ENCODE measurements around the gene POGLUT2.
A peak's percentile ranks its signal among the peaks of the same experiment; 100 is the strongest.
"Not testable (repeated sequence)": the region's sequence is repeated elsewhere in the genome, so short reads cannot be mapped to it uniquely, and the experiment has no call there.

POGLUT2 gene

DNA sequence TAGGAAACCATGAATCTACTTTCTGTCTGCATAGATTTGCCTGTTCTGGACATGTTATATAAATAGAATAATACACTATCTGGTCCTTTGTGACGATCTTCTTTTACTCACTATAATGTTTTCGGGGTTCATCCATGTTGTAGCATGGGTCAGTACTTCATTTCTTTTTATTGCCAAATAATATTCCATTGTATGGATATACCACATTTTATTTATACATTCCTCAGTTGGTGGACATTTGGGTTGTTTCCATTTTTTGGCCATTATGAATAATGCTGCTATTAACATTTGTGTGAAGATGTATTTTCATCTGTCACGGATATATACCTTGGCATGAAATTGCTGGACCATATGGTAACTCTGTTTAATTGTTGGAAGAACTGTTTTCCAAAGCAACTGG, 6.9 kb upstream of the POGLUT2 start:
- no peak for DNase-seq

DNA sequence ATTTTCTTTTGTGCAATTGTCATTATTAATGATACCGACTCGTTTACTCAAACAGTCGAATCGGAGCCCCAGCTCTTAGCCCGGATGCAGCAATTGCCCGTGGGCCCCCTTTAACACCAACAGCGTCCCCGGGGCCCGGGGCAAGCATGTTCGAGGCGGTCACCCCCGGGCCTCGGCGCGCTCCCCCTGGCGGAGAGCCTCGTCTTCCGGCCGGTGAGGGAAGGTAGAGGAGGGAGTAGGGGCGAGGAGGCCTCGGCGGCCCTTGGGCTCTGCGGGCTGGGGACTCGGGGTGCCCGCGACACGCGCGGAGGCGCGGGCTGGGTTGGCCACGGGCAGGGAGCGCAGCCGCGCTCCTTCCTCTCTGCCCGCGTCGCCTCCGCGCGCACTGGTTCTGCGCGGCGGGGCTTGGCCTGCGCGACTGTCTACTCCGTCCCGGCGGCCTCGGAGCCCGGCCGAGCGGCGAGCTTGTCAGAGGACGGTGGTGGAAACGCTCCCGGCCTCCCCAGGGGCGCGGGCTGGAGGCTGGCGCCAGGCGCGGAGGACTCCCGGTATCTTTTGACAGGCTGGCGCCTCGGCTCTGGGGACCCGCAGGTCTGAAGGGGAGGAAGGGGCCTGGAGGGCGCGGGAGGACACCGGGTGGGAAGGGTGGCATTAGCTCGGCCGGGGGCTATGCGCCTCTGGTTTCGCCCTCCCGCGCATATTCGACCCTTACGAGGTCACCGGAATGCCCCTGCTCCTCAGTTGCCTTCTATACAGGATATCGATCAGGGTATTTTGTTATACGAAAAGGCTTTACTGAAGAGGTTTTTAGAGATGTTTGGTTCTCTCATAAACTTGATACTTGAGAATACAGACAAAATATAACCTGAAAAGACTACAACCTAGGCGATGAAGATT, 1.6 kb upstream of the POGLUT2 start:
- DNase-seq, result peak; percentile 91

DNA sequence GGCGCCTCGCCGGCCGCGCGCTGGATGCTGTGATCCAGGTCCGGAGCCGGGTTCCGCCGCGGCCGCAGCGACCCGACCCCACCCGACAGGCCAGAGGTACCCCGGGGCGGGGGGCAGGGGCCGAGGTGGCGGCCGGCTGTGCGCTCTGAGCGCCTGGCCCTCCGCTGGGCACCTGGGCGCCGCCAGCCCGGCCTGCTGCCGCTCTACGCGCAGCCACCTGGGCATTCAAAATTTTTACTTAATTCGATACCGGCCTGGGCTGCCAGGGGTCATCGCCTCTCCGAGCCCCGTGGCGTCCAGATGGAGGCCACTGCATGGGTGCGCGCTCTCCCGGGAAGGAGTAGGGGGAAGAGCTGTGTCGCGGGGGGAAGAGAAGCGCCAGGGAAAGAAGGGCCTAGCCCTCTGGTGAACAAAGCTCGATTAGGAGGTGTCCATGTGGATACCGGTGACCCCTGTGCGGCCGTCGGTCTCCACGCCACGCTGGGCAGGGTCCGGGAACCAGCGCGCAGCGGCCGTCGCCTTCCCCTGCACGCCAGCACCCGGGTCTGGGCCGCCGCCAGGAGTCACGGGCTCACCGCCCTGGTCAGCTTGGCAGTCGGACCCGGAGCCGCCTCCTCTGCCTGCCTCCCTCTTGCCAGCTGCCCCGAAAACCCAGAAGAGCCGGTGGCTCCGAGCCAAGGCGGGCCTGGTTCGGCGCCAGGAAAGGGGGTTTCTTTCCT, 809 bp upstream of the POGLUT2 start:
- DNase-seq, result no peak

DNA sequence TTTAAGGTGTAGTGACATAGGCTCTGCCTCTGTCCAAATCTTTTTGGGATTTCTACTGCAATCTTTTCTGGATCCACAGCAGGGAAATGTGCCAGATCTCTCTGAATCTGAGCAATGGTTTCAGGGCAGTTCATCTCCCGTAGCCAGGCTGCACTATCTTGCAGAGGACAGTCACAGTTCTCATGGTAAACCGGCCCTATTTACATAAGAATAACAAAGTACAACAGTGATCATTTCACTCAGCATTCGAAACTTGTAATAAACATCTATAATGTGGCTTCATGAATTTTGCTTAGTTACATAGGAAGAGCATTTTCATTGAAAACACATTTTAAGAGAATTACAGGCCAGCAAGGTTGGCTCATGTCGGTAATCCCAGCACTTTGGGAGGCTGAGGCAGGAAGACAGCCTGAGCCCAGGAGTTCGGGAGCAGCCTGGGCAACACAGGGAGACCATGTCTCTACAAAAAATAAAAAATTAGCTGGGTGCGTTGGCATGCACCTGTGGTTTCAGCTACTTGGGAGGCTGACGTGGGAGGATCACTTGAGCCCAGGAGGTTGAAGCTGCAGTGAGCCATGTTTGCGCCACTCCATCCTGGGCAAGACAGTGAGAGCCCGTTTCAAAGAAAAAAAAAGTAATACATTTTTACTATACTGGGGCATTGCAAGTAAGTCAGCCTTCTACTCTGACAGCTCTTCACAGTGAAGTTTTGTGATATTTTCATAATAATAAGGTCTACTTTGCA, 5.0 kb downstream of the POGLUT2 start:
- DNase-seq, result no peak

DNA sequence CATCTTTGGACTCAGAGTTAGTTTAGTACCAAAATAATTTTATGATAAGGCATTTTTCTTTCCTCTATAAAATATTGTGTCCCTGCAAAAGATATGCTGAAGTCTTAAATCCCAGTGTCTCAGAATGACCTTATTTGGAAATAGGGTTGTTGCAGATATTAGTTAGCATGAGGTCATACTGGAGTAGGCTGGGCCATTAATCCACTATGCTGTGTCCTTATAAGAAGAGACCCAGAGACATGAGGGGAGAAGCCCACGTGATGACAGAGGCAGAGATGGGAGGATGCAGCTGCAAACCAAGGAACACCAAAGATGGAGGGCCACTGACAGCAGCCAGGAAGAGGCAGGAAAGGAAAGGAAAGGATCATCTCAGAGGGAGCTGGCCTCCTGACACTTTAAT, 6.4 kb downstream of the POGLUT2 start:
- no peak for DNase-seq

DNA sequence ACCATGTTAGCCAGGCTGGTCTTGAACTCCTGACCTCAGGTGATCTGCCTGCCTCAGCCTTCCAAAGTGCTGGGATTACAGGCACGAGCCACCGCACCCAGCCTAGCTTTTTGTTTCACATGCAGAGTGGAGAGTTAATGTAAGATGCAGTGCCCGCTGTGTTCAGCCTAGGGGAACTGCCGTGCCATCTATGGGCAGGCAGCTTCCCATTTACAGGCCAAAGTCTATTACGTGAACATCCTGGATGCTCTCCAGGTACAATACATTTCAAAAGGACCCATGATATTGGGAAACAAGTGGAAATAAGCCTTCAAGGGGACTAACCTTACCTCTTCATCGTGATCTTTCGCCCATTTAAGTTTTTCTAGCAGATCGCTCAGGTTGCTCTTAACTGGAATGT, 10.1 kb downstream of the POGLUT2 start:
- no peak for DNase-seq

DNA sequence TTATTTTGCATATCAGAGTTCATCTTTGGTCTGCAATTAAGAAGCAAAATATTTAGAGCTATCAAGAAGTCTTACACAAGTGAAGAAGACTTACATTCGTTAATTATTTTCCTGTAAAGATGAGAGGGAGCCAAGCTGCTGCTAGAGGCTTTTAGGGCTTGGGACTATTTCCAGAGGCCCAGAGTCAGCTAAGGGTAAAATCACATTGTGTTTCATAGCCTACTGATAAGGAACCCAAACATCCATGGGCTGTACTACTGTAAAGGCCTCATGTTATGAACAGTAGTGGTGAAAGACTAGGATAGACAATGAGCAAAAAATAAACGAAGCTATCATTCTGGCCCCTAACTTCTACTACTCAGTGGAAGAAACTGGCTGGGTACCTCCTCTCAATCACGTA, 14.3 kb downstream of the POGLUT2 start:
- DNase-seq, result no peak

DNA sequence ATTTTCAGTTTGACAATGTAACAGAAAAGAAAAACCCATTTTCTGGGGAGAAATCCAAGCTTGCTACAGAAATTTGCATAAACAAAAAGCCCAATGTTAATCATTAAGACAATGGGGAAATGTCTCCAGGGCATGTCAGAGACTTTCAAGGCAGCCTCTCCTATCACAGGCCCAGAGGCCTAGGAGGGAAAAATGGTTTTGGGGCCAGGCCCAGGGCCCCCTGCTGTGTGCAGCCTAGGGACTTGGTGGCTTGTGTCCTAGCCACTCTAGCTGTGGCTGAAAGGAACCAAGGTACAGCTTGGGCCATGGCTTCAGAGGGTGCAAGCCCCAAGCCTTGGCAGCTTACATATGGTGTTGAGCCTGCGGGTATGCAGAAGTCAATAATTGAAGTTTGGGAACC, 17.2 kb downstream of the POGLUT2 start:
- no peak for DNase-seq

DNA sequence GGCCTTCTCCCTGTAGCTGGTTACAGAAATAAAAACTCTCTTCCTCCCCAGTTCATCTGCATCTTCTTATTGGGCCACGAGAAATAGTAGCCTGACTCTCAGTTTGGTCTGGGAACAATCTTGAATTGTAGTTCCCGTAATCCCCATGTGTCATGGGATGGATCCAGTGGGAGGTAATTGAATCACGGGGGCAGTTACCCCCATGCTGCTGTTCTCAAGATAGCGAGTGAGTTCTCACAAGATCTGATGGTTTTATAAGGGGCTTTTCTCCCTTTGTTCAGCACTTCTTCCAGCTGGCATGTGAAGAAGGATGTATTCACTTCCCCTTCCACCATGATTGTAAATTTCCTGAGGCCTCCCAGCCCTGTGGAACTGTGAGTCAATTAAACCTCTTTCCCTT, 18.1 kb downstream of the POGLUT2 start:
- not testable (repeated sequence) for DNase-seq

DNA sequence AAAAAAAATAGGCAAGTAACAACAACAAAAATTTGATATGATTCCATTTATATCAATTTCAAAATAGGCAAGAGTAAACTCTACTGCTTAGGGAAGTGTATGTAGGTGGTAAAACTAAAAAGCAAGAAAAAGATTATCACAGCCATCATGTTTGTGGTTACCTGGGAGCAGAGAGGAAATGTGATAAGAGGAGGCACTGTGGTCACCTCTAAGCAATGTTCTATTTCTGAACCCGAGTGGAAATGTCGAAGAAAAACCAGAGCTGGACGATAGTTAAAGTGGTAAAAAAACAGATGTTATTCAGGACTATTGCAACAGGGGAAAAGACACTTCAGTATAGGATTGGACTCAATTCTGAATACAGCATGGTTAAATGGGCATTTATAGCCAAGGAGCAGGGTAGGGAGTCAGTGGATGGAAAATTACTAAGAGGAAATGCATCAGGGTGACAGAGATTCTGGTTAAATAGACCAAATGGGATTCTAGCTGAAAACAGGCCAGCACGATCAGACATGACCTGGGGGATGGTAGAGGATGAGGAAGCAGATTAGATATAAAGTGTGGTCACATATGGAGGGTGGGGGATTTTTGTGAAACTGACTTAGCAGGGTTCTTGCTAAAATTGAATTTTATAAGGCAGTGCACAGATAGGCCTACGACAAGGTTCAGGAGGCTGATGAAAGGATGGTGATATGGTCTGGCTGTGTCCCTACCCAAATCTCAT, 19.2 kb downstream of the POGLUT2 start:
- DNase-seq, result peak; percentile 46

DNA sequence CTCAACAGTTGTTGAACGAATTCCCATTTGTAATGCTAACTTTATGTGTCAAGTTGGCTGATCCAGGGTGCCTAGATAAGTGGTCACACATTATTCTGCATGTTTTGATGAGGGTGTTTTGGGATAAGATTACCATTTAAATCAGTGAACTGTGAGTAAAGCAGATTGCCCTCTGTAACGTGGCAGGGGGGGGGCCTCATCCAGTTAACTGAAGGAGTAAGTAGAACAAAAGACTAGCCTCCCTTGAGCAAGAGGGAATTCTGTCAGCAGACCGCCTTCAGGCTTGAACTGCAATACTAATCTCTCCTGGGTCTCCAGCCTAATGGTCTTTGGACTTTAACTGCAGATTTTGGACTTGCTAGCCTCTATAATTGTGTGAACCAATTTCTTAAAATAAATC, 21.0 kb downstream of the POGLUT2 start:
- DNase-seq, result no peak

DNA sequence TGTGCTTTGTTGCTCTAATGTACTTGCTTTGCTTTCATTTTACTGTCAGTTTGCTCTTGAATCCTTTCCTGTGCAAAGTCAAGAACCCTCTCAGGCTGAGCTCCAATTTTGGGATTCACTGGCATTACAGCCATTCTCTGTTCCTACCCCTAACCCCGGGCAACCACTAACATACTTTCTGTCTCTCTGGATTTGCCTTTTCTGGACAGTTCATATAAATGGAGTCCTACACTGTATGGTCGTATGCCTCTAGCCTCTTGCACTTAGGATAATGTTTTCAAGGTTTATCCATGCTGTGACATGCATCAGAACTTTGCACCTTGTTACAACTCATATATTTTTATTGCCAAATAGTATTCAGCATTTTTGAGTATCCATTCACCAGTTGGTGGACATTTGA, 22.5 kb downstream of the POGLUT2 start:
- no peak for DNase-seq

DNA sequence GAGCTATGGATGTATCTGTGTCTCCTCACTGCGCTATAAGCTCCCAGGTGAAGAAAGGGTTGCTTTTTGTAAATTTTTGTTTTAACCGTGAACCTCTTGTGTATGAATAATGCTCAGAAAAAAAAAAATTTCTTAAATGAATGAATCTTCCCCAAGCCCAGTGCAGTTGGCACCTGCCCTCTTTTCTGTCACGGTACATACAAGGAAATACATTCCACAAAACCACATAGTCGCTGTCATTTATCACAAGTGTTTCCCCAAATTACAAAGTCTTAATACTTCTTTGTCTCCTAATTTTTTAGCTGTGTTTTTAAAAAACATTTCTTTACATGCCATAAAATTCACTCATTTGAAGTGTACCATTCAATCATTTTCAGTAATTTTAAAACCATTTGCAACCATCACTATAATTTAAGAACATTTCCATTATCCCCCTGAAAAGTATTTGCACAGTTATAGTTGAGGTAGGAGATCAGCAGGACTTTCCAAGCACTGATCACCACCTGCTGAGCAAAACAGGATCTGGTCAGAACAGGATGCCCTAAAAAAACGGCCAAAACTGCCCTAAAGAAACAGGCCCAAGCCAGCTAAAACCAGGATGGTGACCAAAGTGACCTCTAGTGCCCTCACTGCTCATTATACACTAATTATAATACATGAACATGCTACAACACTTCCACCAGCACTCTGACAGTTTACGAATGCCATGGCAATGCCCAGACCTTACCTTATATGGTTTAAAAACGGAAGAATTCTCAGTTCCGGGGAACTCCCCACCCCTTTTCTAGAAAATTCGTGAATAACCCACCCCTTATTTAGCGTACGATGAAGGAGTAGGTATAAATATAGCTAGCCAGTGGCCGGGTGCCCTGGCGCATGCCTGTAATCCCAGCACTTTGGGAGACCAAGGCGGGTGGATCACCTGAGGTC, 23.9 kb downstream of the POGLUT2 start:
- DNase-seq, result no peak

DNA sequence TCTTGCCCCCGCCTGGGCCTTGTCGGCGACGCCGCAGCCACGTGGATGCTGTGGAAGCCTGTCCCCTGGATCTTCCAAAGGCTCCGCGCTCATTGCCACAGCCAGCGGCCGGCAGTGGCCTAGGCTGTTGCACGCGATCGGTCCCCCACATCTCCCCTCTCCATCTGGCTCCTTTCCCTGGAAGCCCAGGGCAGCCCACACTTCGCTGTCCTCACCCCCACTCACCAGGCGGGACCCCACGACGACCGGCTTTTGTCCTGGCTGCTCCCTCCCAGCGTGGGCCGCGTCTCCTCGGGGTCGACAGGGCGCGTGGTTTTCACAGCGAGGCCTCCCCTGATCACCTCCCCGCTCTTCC, 24.6 kb downstream of the POGLUT2 start:
- DNase-seq, result no peak

DNA sequence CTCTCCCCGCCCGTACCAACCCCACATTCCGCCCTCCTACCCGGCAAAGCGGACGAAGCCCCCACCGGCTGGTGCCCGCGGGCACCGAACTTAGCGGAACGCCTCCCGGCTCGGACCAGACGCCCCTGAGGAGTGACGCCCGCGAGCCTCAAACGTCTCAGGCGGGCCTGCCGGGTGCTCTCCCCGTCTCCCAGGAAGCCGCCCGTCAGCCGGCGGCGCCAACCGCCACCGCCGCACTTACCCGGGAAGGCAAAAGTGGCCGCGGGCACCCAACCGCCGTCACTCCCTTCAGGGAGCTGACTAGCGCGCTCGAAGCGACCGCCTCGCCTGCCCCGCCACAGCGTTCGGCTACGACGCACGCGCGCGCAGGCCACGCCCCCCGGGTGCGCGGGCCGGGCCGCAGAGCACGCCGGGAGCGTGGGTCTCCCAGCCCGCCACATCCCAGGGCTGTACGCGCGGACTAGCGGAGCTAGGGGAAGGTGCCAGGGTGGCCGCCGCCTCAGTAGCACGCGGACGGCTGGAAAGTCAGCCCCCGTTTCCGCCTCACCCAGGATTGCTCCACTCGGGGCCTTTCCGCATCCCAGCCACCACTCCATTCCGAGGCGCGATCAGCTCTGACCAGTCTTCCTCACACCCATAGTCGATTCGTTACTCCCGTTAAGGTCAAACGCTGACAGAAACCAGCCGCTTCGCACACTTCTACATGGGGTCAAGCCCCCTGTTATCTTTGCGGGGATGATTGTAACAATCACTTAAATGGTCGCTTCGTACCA, 25.1 kb downstream of the POGLUT2 start, which contains the start of gene TEX30:
TEX30 (minus strand) TSS at position 346 of the 773 bp plus-strand sequence. CDS start 3,760 bp downstream, outside the sequence.
- DNase-seq, result peak; percentile 92

DNA sequence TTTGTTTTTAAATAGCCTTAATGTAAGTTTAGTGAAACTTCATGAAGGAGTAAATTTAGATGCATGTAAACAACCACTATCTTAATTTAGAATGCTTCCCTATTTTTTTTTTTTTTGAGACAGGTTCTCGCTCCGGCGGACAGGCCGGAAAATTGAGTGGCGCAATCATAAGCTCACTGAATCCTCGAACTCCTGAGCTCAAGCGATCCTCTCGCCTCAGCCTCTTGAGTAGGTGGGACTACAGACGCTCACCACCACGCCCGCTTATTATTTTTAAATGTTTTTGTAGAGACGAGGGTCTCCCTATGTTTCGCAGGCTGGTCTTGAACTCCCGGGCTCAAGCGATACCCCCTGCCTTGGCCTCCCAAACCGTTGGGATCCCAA, 26.7 kb downstream of the POGLUT2 start:
- no peak for DNase-seq

DNA sequence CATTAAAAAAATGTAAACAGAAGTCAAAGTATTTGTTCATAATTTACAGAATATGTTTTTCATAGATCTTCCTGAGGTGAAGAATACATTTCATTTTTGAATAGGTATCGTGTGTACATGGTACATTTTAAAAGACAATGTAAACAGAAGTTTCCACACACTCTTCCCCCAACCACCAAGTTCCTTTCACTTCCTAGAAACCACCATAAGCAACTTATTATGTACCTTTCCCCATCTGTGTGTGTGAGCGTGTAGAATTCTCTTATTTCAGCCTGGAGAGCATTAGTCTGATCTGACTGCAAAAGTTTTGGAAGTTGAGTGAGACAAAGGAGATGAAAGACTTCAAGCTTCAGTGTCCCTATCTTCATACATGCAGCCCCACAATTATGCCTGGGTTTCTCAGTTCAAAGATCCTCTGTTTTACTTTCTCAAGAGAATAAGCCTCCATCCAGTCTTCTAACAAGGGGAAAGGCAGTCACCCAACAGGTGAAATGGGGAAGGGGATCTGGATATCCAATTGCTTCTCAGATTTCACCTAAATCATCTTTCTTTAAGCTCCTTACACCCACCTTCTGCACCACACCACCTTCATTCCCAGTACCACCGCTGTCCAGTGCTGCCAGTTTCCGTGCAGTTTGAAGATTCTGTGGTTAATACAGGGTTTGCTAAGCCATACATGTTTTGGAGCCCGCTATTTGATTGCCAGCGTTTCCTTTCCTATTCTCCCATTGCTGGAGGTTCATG, 27.3 kb downstream of the POGLUT2 start:
- DNase-seq, result no peak

DNA sequence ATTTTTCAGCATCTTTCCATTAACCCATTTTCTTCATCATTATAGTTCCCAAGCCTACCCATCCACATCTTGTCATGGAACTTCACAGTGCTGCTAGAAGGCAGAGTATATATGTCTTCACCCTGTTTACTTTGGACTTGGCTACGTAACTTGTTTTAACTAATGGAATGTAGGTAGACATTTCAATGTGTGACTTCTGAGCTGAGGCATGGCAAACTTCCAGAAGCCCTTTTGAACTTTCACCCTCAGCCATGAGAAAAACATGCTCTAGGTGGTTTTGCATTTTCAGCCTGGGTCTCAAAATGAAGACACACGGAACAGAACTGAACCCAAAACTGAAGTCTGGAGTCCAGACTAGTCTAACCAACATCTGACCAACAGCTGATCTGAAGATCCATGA, 28.3 kb downstream of the POGLUT2 start:
- no peak for DNase-seq

DNA sequence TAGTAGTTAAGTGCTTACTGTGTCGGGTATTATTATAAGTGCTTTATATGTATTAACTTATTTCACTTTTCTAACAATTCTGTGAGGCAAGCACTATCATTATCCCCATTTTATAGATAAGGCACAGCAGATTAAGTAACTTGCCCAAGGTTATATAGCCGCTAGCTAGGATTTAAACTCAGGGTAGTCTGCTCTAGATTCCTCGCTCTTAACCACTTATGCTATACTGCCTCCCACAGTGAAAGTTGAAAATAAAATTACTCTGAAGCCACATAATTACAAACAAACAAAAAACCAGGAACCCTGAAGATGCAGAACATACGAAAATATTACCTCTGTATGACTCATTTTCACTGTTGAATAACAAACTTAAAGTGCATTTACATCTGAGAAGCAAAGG, 29.1 kb downstream of the POGLUT2 start:
- no peak for DNase-seq

DNA sequence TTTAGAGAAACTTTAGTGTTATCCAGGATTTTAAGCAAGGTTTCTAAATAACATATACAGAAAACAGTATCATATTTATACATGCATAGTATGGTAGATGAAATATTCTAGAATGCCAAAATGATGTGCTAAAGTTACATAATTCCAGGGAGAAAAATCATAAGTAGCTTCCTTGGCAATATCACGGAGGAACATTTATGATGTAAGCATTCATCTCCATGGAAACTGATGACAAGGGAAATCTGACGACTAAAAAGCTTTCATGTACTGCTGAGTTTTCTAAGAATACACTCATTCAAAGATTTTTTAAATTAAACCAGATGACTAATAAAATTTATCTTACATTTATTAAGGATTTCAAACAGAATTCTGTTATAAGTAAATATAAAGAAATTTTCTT, 29.9 kb downstream of the POGLUT2 start:
- no peak for DNase-seq
